SK-N-SH (cell line): ENCODE measurements around the gene CHAC1. TPM values are rescaled to one million over a fixed set of nuclear protein-coding genes. Genes with fewer than 3 reads are reported as not detected.

Experiments used
- CTCF ChIA-PET: fragments of 300-600, 350-600 bp; formaldehyde crosslinking; extraction: SDS; loops from one replicate; lab custom pipeline; 2021; lab: Yijun Ruan, JAX
- POLR2A ChIA-PET: fragments of 350-600 bp; sonication (Branson Sonifier 250); formaldehyde crosslinking; extraction: SDS; loops from one replicate; lab custom pipeline; 2020; ENCODE audit warnings: antibody characterized with exemption, inconsistent platforms; lab: Yijun Ruan, JAX
- DNase-seq: peaks from one replicate; pipeline ENCODE4 v3.0.0; 2012
- H2AFZ ChIP-seq: fragments of 200-600 bp; sonication (generic); 2 replicates; pipeline ENCODE4 v1.8.1; 2016; ENCODE audit warnings: antibody characterized with exemption, mild to moderate bottlenecking, low read depth
- H3F3A ChIP-seq: fragments of 200-600 bp; sonication (generic); replicated peaks from 2 replicates; pipeline ENCODE3; 2016; ENCODE audit warnings: antibody characterized with exemption, mild to moderate bottlenecking; ENCODE audit not compliant: insufficient read depth
- H3K27ac ChIP-seq, 2 experiments: fragments of 200-500 bp in 1 of 2; fragments of 200-600 bp in 1 of 2; sonication (Bioruptor generic) in 1 of 2; sonication (generic), shearing (Covaris generic) in 1 of 2; 2 replicates each; pipeline versions ENCODE4 v1.5.1 to v1.6.1; 2014 to 2016; ENCODE audit warnings: low read depth in 2 of 2, inconsistent platforms in 1 of 2, low read length in 1 of 2, mild to moderate bottlenecking in 1 of 2, mixed read lengths in 1 of 2
- H3K27me3 ChIP-seq: fragments of 200-600 bp; sonication (generic), shearing (Covaris generic); 2 replicates; pipeline ENCODE4 v1.6.1; 2016; ENCODE audit warnings: mixed run types; ENCODE audit not compliant: insufficient read depth
- H3K36me3 ChIP-seq, 2 experiments: fragments of 200-500 bp in 1 of 2; fragments of 200-600 bp in 1 of 2; sonication (Bioruptor generic) in 1 of 2; sonication (generic) in 1 of 2; replicated peaks in 1 of 2; 2 replicates each; pipeline versions ENCODE3 to v1.5.1; 2014 to 2016; ENCODE audit warnings: low read length in 1 of 2, mild to moderate bottlenecking in 1 of 2; ENCODE audit not compliant: insufficient read depth in 2 of 2, control insufficient read depth in 1 of 2
- H3K4me1 ChIP-seq, 2 experiments: fragments of 200-500 bp in 1 of 2; fragments of 200-600 bp in 1 of 2; sonication (Bioruptor generic) in 1 of 2; sonication (generic), shearing (Covaris generic) in 1 of 2; 2 replicates each; pipeline versions ENCODE4 v1.5.1 to v1.6.1; 2014 to 2016; ENCODE audit warnings: low read depth in 1 of 2, low read length in 1 of 2, mixed run types in 1 of 2; ENCODE audit not compliant: insufficient read depth in 2 of 2, control insufficient read depth in 1 of 2
- H3K4me2 ChIP-seq: fragments of 200-600 bp; sonication (generic), shearing (Covaris generic); 2 replicates; pipeline ENCODE4 v1.6.1; 2017; ENCODE audit warnings: mixed run types
- H3K4me3 ChIP-seq, 2 experiments: fragments of 200-500 bp in 1 of 2; fragments of 200-600 bp in 1 of 2; sonication (Bioruptor generic) in 1 of 2; sonication (generic), shearing (Covaris generic) in 1 of 2; 2 replicates each; pipeline versions ENCODE4 v1.5.1 to v1.8.1; 2014 to 2016; ENCODE audit warnings: low read depth in 2 of 2, inconsistent platforms in 1 of 2, low read length in 1 of 2, mild to moderate bottlenecking in 1 of 2, mixed read lengths in 1 of 2, moderate library complexity in 1 of 2
- H3K79me2 ChIP-seq: fragments of 200-600 bp; sonication (generic); 2 replicates; pipeline ENCODE4 v1.8.1; 2017; ENCODE audit warnings: mild to moderate bottlenecking; ENCODE audit not compliant: insufficient read depth
- H3K9ac ChIP-seq: fragments of 200-600 bp; sonication (generic); 2 replicates; pipeline ENCODE4 v1.6.1; 2017; ENCODE audit warnings: mixed run types
- H3K9me2 ChIP-seq: fragments of 200-600 bp; sonication (generic); 2 replicates; pipeline ENCODE4 v1.6.1; 2017; ENCODE audit warnings: mixed run types
- H3K9me3 ChIP-seq: fragments of 200-600 bp; sonication (generic); 2 replicates; pipeline ENCODE4 v1.6.1; 2017; ENCODE audit warnings: mixed run types, mild to moderate bottlenecking, moderate library complexity
- H4K20me1 ChIP-seq: fragments of 200-600 bp; sonication (generic); 2 replicates; pipeline ENCODE4 v1.6.1; 2017; ENCODE audit warnings: mild to moderate bottlenecking, mixed run types; ENCODE audit not compliant: insufficient read depth
- CHD2 ChIP-seq: fragments of 150-350 bp; IDR thresholded peaks from 2 replicates; pipeline ENCODE4 v1.6.1; 2018; ENCODE audit warnings: low read length; ENCODE audit not compliant: partially characterized antibody
- EP300 ChIP-seq, 2 experiments: IDR thresholded peaks; 2 replicates each; pipeline versions ENCODE4 v1.4.0 to v1.6.1; 2012; ENCODE audit warnings: borderline replicate concordance in 1 of 2, low read depth in 1 of 2, low read length in 1 of 2
- EZH2phosphoT487 ChIP-seq: fragments of 200-600 bp; sonication (generic); IDR thresholded peaks from 2 replicates; pipeline ENCODE4 v1.6.1; 2017; ENCODE audit warnings: low read depth, mixed run types, mild to moderate bottlenecking, antibody characterized with exemption, moderate library complexity, borderline replicate concordance
- FOSL2 ChIP-seq: IDR thresholded peaks from 2 replicates; pipeline ENCODE4 v1.4.0; 2012; ENCODE audit warnings: low read depth, mild to moderate bottlenecking, moderate library complexity, borderline replicate concordance
- FOXJ3 ChIP-seq: sonication (generic); formaldehyde crosslinking; IDR thresholded peaks from 2 replicates; pipeline ENCODE4 v1.5.1; 2020; ENCODE audit warnings: mild to moderate bottlenecking, missing genetic modification reagents
- GABPA ChIP-seq: IDR thresholded peaks from 2 replicates; pipeline ENCODE4 v1.4.0; 2012; ENCODE audit warnings: low read depth, mild to moderate bottlenecking
- RCOR1 ChIP-seq: fragments of 150-350 bp; IDR thresholded peaks from 2 replicates; pipeline ENCODE4 v1.6.1; 2017; ENCODE audit warnings: antibody characterized with exemption, low read length
- RFX5 ChIP-seq: IDR thresholded peaks from 2 replicates; pipeline ENCODE4 v1.6.1; 2012; ENCODE audit warnings: mild to moderate bottlenecking, improper control_type of control experiment, low read length
- SIN3A ChIP-seq: IDR thresholded peaks from 2 replicates; pipeline ENCODE4 v1.6.1; 2012; ENCODE audit warnings: low read depth, mild to moderate bottlenecking, low read length, moderate library complexity, borderline replicate concordance
- TAF1 ChIP-seq: IDR thresholded peaks from 2 replicates; pipeline ENCODE4 v1.6.1; 2012; ENCODE audit warnings: low read depth, mild to moderate bottlenecking, low read length, moderate library complexity, borderline replicate concordance
- TCF12 ChIP-seq: IDR thresholded peaks from 2 replicates; pipeline ENCODE4 v1.4.0; 2012
- USF1 ChIP-seq: IDR thresholded peaks from 2 replicates; pipeline ENCODE4 v1.4.0; 2012; ENCODE audit warnings: low read depth, borderline replicate concordance
- YY1 ChIP-seq: IDR thresholded peaks from 2 replicates; pipeline ENCODE4 v1.4.0; 2012; ENCODE audit warnings: low read depth, mild to moderate bottlenecking
- WGBS: methylation state at CpG from one replicate; pipeline ENCODE4 v1.1.6; 2017; ENCODE audit warnings: low lambda C conversion rate; 5-methylcytosine and 5-hydroxymethylcytosine counted together
- polyA plus RNA-seq, 3 experiments: library from polyadenylated mRNA; depleted of rRNA; stranded (reverse); fragments of >200 nt; gene quantifications; 2 replicates each; pipeline ENCODE4 v1.2.3, GENCODE V29; 2012
- TF ChIP-seq, protein P1 (sequence below): fragments of 200-600 bp; sonication (generic); IDR thresholded peaks from 2 replicates; pipeline ENCODE4 v1.6.1; 2017; ENCODE audit warnings: antibody characterized with exemption, mild to moderate bottlenecking, moderate library complexity
- TF ChIP-seq, protein P2 (sequence below): IDR thresholded peaks from 2 replicates; pipeline ENCODE4 v1.4.0; 2012; ENCODE audit warnings: low read depth, borderline replicate concordance

CHAC1 gene
- polyA plus RNA-seq, 1 of the 3 experiments (the other 2 are of a cell fraction), result 9.3 TPM

GRCh38 chr15:40932156-40932555, 21.1 kb upstream of the CHAC1 start:
- no peak overlapping the region for H2AFZ ChIP-seq
- no peaks in the 10 kb centered on the region for H3K36me3 ChIP-seq
- H3K27me3 ChIP-seq, result peaks cover 42% of the 10 kb centered on the region
- CTCF ChIA-PET, result interaction anchor here (0.6 to 33.6 kb wide), 8 partner anchors 9 to 269 kb away, joined by 3 to 675 read pairs (median 13); partner anchors contain the start of gene VPS18
- no peaks in the 10 kb centered on the region for H4K20me1 ChIP-seq
- no peaks in the 10 kb centered on the region for H3F3A ChIP-seq
- 90% methylated on average over 5 of the region's 8 CpGs for WGBS
- TF ChIP-seq RCOR1, result no peak
- TF ChIP-seq YY1, result no peak
- TF ChIP-seq, protein P1, sequence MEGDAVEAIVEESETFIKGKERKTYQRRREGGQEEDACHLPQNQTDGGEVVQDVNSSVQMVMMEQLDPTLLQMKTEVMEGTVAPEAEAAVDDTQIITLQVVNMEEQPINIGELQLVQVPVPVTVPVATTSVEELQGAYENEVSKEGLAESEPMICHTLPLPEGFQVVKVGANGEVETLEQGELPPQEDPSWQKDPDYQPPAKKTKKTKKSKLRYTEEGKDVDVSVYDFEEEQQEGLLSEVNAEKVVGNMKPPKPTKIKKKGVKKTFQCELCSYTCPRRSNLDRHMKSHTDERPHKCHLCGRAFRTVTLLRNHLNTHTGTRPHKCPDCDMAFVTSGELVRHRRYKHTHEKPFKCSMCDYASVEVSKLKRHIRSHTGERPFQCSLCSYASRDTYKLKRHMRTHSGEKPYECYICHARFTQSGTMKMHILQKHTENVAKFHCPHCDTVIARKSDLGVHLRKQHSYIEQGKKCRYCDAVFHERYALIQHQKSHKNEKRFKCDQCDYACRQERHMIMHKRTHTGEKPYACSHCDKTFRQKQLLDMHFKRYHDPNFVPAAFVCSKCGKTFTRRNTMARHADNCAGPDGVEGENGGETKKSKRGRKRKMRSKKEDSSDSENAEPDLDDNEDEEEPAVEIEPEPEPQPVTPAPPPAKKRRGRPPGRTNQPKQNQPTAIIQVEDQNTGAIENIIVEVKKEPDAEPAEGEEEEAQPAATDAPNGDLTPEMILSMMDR, result no peak
- no peak for TF ChIP-seq FOXJ3 (CRISPR knock-in tag)
- TF ChIP-seq GABPA, result no peak
- TF ChIP-seq FOSL2, result no peak
- TF ChIP-seq, protein P2, sequence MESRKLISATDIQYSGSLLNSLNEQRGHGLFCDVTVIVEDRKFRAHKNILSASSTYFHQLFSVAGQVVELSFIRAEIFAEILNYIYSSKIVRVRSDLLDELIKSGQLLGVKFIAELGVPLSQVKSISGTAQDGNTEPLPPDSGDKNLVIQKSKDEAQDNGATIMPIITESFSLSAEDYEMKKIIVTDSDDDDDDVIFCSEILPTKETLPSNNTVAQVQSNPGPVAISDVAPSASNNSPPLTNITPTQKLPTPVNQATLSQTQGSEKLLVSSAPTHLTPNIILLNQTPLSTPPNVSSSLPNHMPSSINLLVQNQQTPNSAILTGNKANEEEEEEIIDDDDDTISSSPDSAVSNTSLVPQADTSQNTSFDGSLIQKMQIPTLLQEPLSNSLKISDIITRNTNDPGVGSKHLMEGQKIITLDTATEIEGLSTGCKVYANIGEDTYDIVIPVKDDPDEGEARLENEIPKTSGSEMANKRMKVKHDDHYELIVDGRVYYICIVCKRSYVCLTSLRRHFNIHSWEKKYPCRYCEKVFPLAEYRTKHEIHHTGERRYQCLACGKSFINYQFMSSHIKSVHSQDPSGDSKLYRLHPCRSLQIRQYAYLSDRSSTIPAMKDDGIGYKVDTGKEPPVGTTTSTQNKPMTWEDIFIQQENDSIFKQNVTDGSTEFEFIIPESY, result no peak
- no peak for TF ChIP-seq EP300 (IDR thresholded peaks at IDR 0.05; ENCODE audit: borderline replicate concordance in 1 of 2, low read depth in 1 of 2, low read length in 1 of 2)
- TF ChIP-seq EZH2phosphoT487, result no peak
- TF ChIP-seq SIN3A, result no peak
- no peak for TF ChIP-seq CHD2
- no peak for TF ChIP-seq TAF1
- no peak for TF ChIP-seq USF1
- TF ChIP-seq TCF12, result no peak
- TF ChIP-seq RFX5, result no peak
- TF ChIP-seq, all 33 proteins: peak for 0
- no peak overlapping the region for H3K4me2 ChIP-seq
- H3K4me1 ChIP-seq, result peaks cover 17 to 35% of the 10 kb centered on the region in 2 experiments; a peak in 2 of 4 replicates
- no peaks in the 10 kb centered on the region for H3K79me2 ChIP-seq
- H3K9me3 ChIP-seq, result no peaks in the 10 kb centered on the region
- H3K9ac ChIP-seq, result no peak overlapping the region
- no peaks in the 10 kb centered on the region for H3K9me2 ChIP-seq
- POLR2A ChIA-PET, result no interaction called here
- no peak overlapping the region for H3K4me3 ChIP-seq
- H3K27ac ChIP-seq, result no peak overlapping the region
- peak; percentile 22 for DNase-seq
